Psoas muscle (tissue), 8 donors: ENCODE data around the gene PHLDB2. TPM values are rescaled to one million over a fixed set of nuclear protein-coding genes. Genes with fewer than 3 reads are reported as not detected.

Source experiments
- ATAC-seq, 4 donors: fragments of 200-7000 bp; cut with Tn5 transposase; one replicate each; pipeline ENCODE4 v1.9.1; 2020; ENCODE audit warnings: moderate library complexity in 3 of 4, mild to moderate bottlenecking in 2 of 4
- DNase-seq, 2 donors: peaks; one replicate each; pipeline ENCODE4 v3.0.0-alpha.2; 2020
- H3K27ac ChIP-seq: fragments of 200-600 bp; one replicate; pipeline ENCODE4 v1.8.0; 2022
- H3K27me3 ChIP-seq, 3 donors: fragments of 200-600 bp in 1 of 3; one replicate each; pipeline versions ENCODE4 v1.6.1 to v1.8.0; 2013 to 2022; ENCODE audit warnings: low read length in 2 of 3, mild to moderate bottlenecking in 2 of 3, moderate library complexity in 1 of 3; ENCODE audit not compliant: insufficient read depth in 3 of 3
- H3K36me3 ChIP-seq, 2 donors: fragments of 200-600 bp in 1 of 2; one replicate each; pipeline versions ENCODE4 v1.6.1 to v1.8.0; 2013 to 2022; ENCODE audit warnings: low read depth in 1 of 2, mild to moderate bottlenecking in 1 of 2, moderate library complexity in 1 of 2; ENCODE audit not compliant: insufficient read depth in 1 of 2
- H3K4me1 ChIP-seq: fragments of 200-600 bp; one replicate; pipeline ENCODE4 v1.8.0; 2022
- H3K4me3 ChIP-seq: fragments of 200-600 bp; one replicate; pipeline ENCODE4 v1.8.0; 2022; ENCODE audit warnings: mild to moderate bottlenecking
- H3K9me3 ChIP-seq: fragments of 200-600 bp; one replicate; pipeline ENCODE4 v1.8.0; 2022
- CTCF ChIP-seq: fragments of 200-600 bp; IDR thresholded peaks from one replicate; pipeline ENCODE4 v1.8.0; 2022; ENCODE audit warnings: antibody characterized with exemption
- WGBS, 3 donors: extraction: QIAGEN DNeasy Blood & Tissue Kit; methylation state at CpG; one replicate each; pipeline versions ENCODE4 v1.1.6 to v1.1.7; 2013; 5-methylcytosine and 5-hydroxymethylcytosine counted together
- intact Hi-C, 2 donors: fragments of 100-400 bp; cut with DNase I; formaldehyde crosslinking; loops; one replicate each; pipeline versions ENCODE4 v1.11.0 to v1.14.2; 2022
- polyA plus RNA-seq, 3 donors: library from polyadenylated mRNA; stranded (reverse); fragments of 200-250 nt; gene quantifications; one replicate each; pipeline ENCODE4 v1.2.3, GENCODE V29; 2013
- total RNA-seq, 4 donors: library from RNA; stranded (reverse); fragmentation: NEBNext Ultra II Directional in 2 of 4; extraction: Animal tissue kit (Norgen Biotek cat#: 25700) in 2 of 4; gene quantifications; one replicate each; pipeline versions ENCODE4 v1.2.1 to v1.2.4, GENCODE V29; 2021 to 2023
- donor health status: healthy with polysubstance abuse.
- donor health status: DM: no; HTN: no; CAD: no; lungs with moderate emphysema.
- donor health status: Bipolar disorder and iron deficiency.
- donor health status: healthy.
- donor health status: DM: yes; HTN: yes; CAD: no.
- donor health status: DM: no; HTN: no; CAD: no.
- donor health status: DM: no; HTN: no; CAD: no.
- donor health status: DM: yes; HTN: yes; CAD: no.

Gene PHLDB2
- total and polyA plus RNA-seq, 7 donors = 2.9 to 8.5 (median 5.6) TPM

- Histone ChIP-seq H3K27ac (no peak overlapping the region), H3K9me3 (no peaks in the 10 kb centered on the region), H3K4me3 (no peak overlapping the region), H3K4me1 (no peaks in the 10 kb centered on the region), H3K27me3 (no peaks in the 10 kb centered on the region), H3K36me3 (no peaks in the 10 kb centered on the region)
- no peak for TF ChIP-seq CTCF
- intact Hi-C loops = no loop called here
- ATAC-seq (no peak), DNase-seq (no peak)
- 95 to 99% (median 96%) methylated on average over 6 of the region's 6 CpGs for WGBS, 3 donors
These were observed 30.5 kb upstream of the PHLDB2 start for GRCh38 chr3:111828530-111828929.

DNA sequence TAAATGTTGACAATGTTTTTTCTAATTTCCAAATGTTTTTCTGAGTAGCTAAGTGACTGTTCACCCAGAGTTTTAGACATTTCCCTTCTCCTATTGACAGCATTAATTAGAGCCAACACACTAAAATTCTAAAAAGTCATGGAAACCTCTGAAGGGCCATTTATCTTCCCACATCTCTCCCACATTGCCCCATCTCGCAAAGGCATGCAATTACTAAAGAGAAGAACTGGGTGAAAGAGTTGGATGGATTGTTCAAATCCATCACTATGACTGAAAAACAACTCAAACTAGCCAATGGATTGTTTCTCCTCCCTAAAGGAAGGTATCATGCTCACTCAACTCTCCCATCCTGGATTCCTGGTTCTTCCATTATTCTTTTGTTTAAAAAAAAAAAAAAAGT is 30.0 kb upstream of the PHLDB2 start:
- H3K36me3 ChIP-seq = no peaks in the 10 kb centered on the region
- no peaks in the 10 kb centered on the region for H3K9me3 ChIP-seq
- H3K4me1 ChIP-seq = no peaks in the 10 kb centered on the region
- H3K27ac ChIP-seq = no peak overlapping the region
- no peak for ATAC-seq
- WGBS, 3 donors = 83 to 86% (median 85%) methylated on average over 1 of the region's 1 CpG
- H3K27me3 ChIP-seq = no peaks in the 10 kb centered on the region
- H3K4me3 ChIP-seq = no peak overlapping the region
- intact Hi-C loops = no loop called here
- no peak for DNase-seq
- TF ChIP-seq CTCF = no peak

- ATAC-seq (peak in 2 of 4 donors; percentile 27 to 37), DNase-seq (no peak)
- no peak for TF ChIP-seq CTCF
- H3K4me3 ChIP-seq = no peak overlapping the region
- no peaks in the 10 kb centered on the region for H3K36me3 ChIP-seq
- no peak overlapping the region for H3K27ac ChIP-seq
- no peaks in the 10 kb centered on the region for H3K4me1 ChIP-seq
- intact Hi-C loops = no loop called here
- no peaks in the 10 kb centered on the region for H3K27me3 ChIP-seq
- no peaks in the 10 kb centered on the region for H3K9me3 ChIP-seq
These were observed 27.2 kb upstream of the PHLDB2 start for GRCh38 chr3:111831840-111832239.

- no peak for ATAC-seq
- TF ChIP-seq CTCF = no peak
- no peaks in the 10 kb centered on the region for H3K4me1 ChIP-seq
- H3K36me3 ChIP-seq = no peaks in the 10 kb centered on the region
- DNase-seq = no peak
- H3K4me3 ChIP-seq = no peak overlapping the region
- intact Hi-C loops = no loop called here
- H3K27me3 ChIP-seq = no peaks in the 10 kb centered on the region
- 59 to 64% (median 63%) methylated on average over 3 of the region's 3 CpGs for WGBS, 3 donors
- H3K27ac ChIP-seq = no peak overlapping the region
- no peaks in the 10 kb centered on the region for H3K9me3 ChIP-seq
These were observed 22.0 kb upstream of the PHLDB2 start for GRCh38 chr3:111837112-111837511.

DNA sequence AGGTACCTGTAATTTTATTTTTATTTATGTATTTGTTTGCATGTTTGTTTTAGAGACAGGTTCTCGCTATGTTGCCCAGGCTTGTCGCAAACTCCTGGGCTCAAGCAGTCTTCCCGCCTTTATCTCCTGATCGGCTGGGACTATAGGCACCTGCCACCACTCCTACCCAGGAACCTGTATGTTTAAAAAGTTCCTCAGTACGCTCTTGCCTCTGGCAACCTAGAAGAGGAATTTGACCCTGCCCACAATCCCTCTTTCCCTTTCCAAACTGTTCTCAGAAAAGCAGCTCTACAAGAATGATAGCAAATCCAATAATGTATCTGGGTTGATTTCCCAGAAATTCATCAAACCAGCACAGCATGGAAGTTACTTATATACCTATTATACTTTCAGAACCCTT is 20.9 kb upstream of the PHLDB2 start:
- ATAC-seq (no peak), DNase-seq (no peak)
- Histone ChIP-seq H3K4me3 (no peak overlapping the region), H3K36me3 (no peaks in the 10 kb centered on the region), H3K4me1 (no peaks in the 10 kb centered on the region), H3K27ac (no peak overlapping the region), H3K27me3 (no peaks in the 10 kb centered on the region), H3K9me3 (no peaks in the 10 kb centered on the region)
- TF ChIP-seq CTCF = no peak
- WGBS, 3 donors = 92 to 95% (median 92%) methylated on average over 5 of the region's 5 CpGs
- intact Hi-C loops = no loop called here
